ENCODE data around the gene TM4SF5.

Gene TM4SF5

DNA sequence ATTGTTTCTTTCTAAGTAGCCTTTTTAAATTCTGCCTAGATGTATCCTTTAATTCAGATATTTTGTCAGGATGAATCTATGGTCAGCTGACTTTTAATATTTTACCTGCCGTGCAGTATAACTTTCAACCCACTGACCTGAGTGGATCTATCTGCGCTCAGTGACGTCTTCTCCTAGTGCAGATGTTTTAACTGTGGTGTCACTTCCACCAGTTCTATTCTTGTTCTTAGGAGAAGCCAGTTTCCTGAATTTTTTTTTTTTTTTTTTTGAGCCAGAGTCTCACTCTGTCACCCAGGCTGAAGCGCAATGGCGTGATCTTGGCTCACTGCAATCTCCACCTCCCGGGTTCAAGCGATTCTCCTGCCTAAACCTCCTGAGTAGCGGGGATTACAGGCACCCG, 5.0 kb upstream of the TM4SF5 start:
- TF ChIP-seq GATA3 (IDR thresholded peaks at IDR 0.05; ENCODE audit: low read depth, low read length), result no peak
- no peak for TF ChIP-seq GATA2 (IDR thresholded peaks at IDR 0.05; ENCODE audit: low read depth, low read length)

GRCh38 chr17:4768298-4768697, 3.4 kb upstream of the TM4SF5 start:
- TF ChIP-seq GATA2 (IDR thresholded peaks at IDR 0.05; ENCODE audit: low read depth, low read length) (no peak), GATA3 (IDR thresholded peaks at IDR 0.05; ENCODE audit: low read depth, low read length) (no peak)

DNA sequence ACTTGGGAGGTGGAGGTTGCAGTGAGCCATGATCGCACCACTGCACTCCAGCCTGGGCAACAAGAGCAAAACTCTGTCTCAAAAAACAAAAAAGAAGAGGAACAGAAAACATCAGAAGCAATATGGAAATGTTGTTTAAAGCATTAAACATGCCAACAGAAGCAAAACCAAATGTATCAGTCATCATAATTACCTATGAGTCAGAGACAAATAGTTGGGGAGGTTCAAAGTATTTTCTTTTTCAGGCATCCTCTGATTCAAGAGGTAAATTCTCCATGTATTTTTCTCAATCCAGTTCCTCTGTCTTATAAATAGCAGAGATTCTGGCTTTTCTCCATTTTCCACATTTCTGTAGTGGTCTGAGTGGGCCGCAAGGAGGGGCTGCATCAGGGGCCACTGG, 2.1 kb upstream of the TM4SF5 start:
- TF ChIP-seq GATA3 (IDR thresholded peaks at IDR 0.05; ENCODE audit: low read depth, low read length) (no peak), GATA2 (IDR thresholded peaks at IDR 0.05; ENCODE audit: low read depth, low read length) (no peak)

- no peak for TF ChIP-seq GATA3 (IDR thresholded peaks at IDR 0.05; ENCODE audit: low read depth, low read length)
- TF ChIP-seq GATA2 (IDR thresholded peaks at IDR 0.05; ENCODE audit: low read depth, low read length), result no peak
These were observed 538 bp downstream of the TM4SF5 start for GRCh38 chr17:4772235-4772613.

GRCh38 chr17:4777969-4778760, 6.5 kb downstream of the TM4SF5 start:
- TF ChIP-seq GATA2 (IDR thresholded peaks at IDR 0.05; ENCODE audit: low read depth, low read length) (no peak), GATA3 (IDR thresholded peaks at IDR 0.05; ENCODE audit: low read depth, low read length) (no peak)

DNA sequence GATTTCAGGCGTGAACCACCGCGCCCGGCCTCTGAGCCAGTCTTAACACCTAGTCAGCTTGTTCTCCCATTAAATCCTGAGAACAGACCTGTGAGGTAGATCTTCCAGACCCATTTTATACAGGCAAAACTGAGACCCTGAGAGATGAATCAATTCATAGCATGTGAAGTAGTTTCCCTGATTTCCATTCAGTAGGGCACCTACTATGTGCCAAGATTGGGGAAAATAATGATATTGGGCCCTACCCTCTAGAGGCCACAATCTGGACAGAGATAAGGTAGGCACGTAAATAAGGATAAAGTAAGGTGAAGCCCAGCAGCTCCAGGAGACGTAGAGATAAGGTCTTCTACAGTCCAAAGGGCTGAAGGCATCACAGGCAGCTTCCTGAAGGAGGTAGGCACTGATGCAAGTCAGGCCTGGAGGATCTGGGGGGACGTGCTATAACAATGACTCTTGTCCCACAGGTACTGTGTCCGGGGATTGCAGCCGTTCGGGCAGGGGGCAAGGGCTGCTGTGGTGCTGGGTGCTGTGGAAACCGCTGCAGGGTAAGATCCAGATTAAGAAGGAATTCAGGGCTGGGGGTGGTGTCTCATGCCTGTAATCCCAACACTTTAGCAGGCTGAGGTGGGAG, 8.8 kb downstream of the TM4SF5 start:
- TF ChIP-seq GATA2 (IDR thresholded peaks at IDR 0.05; ENCODE audit: low read depth, low read length) (no peak), GATA3 (IDR thresholded peaks at IDR 0.05; ENCODE audit: low read depth, low read length) (no peak)

DNA sequence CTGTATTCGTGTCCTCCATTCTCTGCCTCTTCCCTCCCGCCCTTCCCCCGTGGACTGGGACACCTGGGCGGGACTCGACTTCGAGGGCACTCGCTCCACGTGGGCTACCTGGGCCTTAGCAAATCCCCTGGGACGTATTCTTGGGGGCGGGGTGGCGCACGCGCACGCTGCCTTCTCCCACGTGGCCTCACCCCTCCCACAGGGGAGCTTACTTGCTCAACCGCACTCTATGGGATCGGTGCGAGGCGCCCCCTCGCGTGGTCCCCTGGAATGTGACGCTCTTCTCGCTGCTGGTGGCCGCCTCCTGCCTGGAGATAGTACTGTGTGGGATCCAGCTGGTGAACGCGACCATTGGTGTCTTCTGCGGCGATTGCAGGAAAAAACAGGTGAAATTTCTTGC, 11.0 kb downstream of the TM4SF5 start:
- TF ChIP-seq GATA2 (IDR thresholded peaks at IDR 0.05; ENCODE audit: low read depth, low read length) (no peak), GATA3 (IDR thresholded peaks at IDR 0.05; ENCODE audit: low read depth, low read length) (no peak)

DNA sequence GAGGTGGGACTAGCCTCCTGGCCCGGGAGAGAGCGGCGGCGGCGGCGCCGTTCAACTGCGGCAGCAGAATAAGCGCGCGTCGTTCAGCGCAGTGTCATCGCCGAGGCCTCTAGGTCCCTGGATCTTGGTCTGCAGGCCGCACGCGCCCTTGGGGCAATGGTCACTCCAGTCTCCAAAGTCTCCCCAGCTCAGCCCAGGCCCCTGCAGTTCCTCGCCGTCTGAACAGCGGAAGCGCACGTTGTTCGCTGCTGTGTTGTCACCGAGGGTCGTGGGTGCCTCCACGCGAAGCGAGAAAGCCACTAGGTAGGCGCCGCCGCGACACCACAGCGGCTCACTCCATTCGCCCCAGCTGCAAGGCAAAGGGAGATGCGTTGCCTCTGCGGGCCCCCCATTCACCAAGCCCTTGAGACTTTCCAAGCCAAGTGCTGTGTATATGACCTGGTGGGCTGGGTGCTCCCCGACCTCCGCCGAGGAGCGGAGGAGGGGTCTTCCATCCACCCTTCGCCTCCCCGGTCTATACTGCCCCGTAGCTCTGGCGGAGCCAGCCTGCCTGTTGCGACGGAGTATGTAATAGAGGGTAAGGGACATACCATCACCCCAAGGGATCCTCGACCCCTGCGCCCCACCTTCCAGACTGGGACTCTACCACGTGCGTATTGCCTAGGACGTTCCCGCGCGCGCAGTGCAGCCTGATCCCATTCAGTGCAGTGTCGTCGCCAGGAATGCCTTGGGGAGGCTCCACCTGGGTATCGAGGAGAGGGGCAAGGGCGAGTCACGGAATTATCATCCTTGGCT, 13.8 kb downstream of the TM4SF5 start:
- no peak for TF ChIP-seq GATA3 (IDR thresholded peaks at IDR 0.05; ENCODE audit: low read depth, low read length)
- no peak for TF ChIP-seq GATA2 (IDR thresholded peaks at IDR 0.05; ENCODE audit: low read depth, low read length)

DNA sequence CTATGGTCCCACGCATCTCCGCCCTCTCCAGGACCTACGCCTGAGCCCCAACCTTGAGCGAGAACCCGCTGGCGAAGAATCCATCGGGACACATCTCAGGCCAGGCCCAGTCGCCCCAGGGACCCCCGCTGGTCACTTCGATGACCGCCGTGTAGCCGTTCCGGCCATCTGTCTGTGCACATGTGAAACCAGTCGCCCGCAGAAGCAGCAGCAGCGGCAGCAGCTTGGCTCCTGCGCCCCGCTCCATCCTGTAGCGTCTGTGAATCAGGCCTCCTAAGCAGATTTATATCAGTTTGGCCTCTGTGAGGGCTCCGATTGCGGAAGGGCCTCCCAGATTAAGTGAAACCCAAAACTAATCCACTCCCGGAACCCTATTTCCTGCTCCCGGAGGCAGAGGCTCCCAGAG, 14.4 kb downstream of the TM4SF5 start, which contains the start of gene VMO1:
TSS of gene VMO1 (minus strand) at position 259 of the 406 bp plus-strand sequence. CDS start at position 247, 12 bp downstream.
- TF ChIP-seq GATA2 (IDR thresholded peaks at IDR 0.05; ENCODE audit: low read depth, low read length) (peak; percentile 73), GATA3 (IDR thresholded peaks at IDR 0.05; ENCODE audit: low read depth, low read length) (no peak)

GRCh38 chr17:4786516-4786915, 14.8 kb downstream of the TM4SF5 start:
- no peak for TF ChIP-seq GATA2 (IDR thresholded peaks at IDR 0.05; ENCODE audit: low read depth, low read length)
- no peak for TF ChIP-seq GATA3 (IDR thresholded peaks at IDR 0.05; ENCODE audit: low read depth, low read length)

GRCh38 chr17:4788159-4788806, 16.6 kb downstream of the TM4SF5 start:
- no peak for TF ChIP-seq GATA3 (IDR thresholded peaks at IDR 0.05; ENCODE audit: low read depth, low read length)
- no peak for TF ChIP-seq GATA2 (IDR thresholded peaks at IDR 0.05; ENCODE audit: low read depth, low read length)

DNA sequence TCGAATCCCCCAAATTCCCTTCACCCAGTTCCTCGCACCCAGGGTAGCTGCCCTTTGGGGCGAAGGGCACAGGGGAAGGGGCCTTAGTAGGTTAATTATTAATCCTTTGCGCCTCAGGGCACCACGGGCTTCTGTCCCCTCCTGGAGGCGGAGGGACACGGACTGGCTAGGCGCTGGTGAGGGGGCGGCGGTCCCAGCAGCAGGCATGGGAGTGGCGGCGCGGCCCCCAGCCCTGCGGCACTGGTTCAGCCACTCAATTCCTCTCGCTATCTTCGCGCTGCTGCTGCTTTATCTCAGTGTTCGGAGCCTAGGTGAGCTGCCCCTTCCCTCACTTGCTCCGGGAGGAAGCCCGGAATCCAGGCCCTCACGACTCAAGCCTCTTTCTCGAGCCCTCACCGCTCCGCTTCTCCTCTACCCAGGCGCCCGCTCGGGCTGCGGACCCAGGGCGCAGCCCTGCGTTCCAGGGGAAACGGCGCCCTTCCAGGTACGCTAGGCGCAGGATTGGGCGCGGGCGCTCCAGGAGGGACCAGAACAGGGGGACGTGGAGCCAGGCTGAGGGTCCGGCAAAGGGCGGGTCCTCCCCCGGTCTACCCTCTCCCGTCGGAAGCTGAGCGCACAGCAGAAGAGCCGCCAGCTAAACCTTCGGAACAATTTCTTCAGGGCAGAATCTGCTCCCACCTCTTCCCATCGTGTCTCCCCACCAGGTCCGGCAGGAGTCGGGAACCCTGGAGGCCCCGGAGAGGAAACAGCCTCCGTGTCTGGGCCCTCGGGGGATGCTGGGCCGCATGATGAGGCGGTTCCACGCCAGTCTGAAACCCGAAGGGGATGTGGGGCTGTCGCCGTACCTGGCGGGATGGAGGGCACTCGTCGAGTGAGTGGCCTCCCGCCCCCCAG, 17.4 kb downstream of the TM4SF5 start, which contains the start of gene GLTPD2:
TSS of gene GLTPD2 (plus strand) at position 158 of the 894 bp plus-strand sequence. CDS start at position 206, 48 bp downstream.
- TF ChIP-seq GATA3 (IDR thresholded peaks at IDR 0.05; ENCODE audit: low read depth, low read length), result no peak
- no peak for TF ChIP-seq GATA2 (IDR thresholded peaks at IDR 0.05; ENCODE audit: low read depth, low read length)

- no peak for TF ChIP-seq GATA2 (IDR thresholded peaks at IDR 0.05; ENCODE audit: low read depth, low read length)
- TF ChIP-seq GATA3 (IDR thresholded peaks at IDR 0.05; ENCODE audit: low read depth, low read length), result no peak
These were observed 17.9 kb downstream of the TM4SF5 start for GRCh38 chr17:4789701-4789950.
